HCT116 (cell line): Measurements from ENCODE around the gene SIAE. TPM values are rescaled to one million over a fixed set of nuclear protein-coding genes. Genes with fewer than 3 reads are reported as not detected.

ENCODE experiments used
- ATAC-seq: fragments of 200-7000 bp; cut with Tn5 transposase; 2 replicates; pipeline ENCODE4 v1.9.1; 2020; ENCODE audit warnings: mild to moderate bottlenecking, moderate library complexity
- BruUV-seq: library from RNA; stranded (reverse); fragments of 400-500 nt; replicated peaks from 2 replicates; lab custom pipeline; 2021; lab: Mats Ljungman, UMichigan
- CTCF ChIA-PET: fragments of 300-600 bp; sonication (Branson Sonifier 250); formaldehyde crosslinking; loops from one replicate; lab custom pipeline; 2021; ENCODE audit warnings: antibody characterized with exemption; lab: Charles Lee
- POLR2A ChIA-PET: fragments of 300-600, 350-600 bp; sonication (Branson Sonifier 250); formaldehyde crosslinking; loops from one replicate; lab custom pipeline; 2021; ENCODE audit warnings: antibody characterized with exemption; lab: Charles Lee
- RAD21 ChIA-PET, 2 experiments: fragments of 300-600 bp; sonication (Branson Sonifier 250); formaldehyde crosslinking; loops; one replicate each; lab custom pipeline; 2023; ENCODE audit warnings: low total read pairs in 2 of 2; ENCODE audit not compliant: uncharacterized antibody in 2 of 2, unreplicated experiment in 2 of 2, low non-redundant PET in 1 of 2; lab: Charles Lee
- DNase-seq: peaks from one replicate; pipeline ENCODE4 v3.0.0-alpha.2; 2010; ENCODE audit warnings: low read depth, low spot score
- H2AFZ ChIP-seq: fragments of 200-600 bp; shearing (Covaris generic), sonication (generic); 2 replicates; pipeline ENCODE4 v1.6.1; 2017; ENCODE audit warnings: low read depth, mixed run types, mixed read lengths, antibody characterized with exemption, low read length; ENCODE audit not compliant: poor library complexity, severe bottlenecking
- H3K27ac ChIP-seq: 2 replicates; pipeline ENCODE4 v1.5.1; 2012; ENCODE audit warnings: low read depth, low read length
- H3K27me3 ChIP-seq: fragments of 200-600 bp; sonication (generic); 2 replicates; pipeline ENCODE4 v1.6.1; 2016; ENCODE audit warnings: mixed run types, low read length, mixed read lengths; ENCODE audit not compliant: insufficient read depth
- H3K36me3 ChIP-seq, 2 experiments: fragments of 200-500 bp in 1 of 2; fragments of 200-600 bp in 1 of 2; sonication (Bioruptor generic) in 1 of 2; sonication (generic) in 1 of 2; 2 replicates each; pipeline versions ENCODE4 v1.5.1 to v1.6.1; 2014 to 2016; ENCODE audit warnings: low read length in 2 of 2, inconsistent platforms in 1 of 2, mixed read lengths in 1 of 2, mixed run types in 1 of 2; ENCODE audit not compliant: insufficient read depth in 2 of 2, control insufficient read depth in 1 of 2
- H3K4me1 ChIP-seq, 2 experiments: fragments of 200-600 bp in 1 of 2; sonication (generic) in 1 of 2; 2 replicates each; pipeline versions ENCODE4 v1.5.1 to v1.6.1; 2012 to 2017; ENCODE audit warnings: low read length in 2 of 2, inconsistent platforms in 1 of 2, mild to moderate bottlenecking in 1 of 2, mixed read lengths in 1 of 2, mixed run types in 1 of 2, moderate library complexity in 1 of 2; ENCODE audit not compliant: insufficient read depth in 2 of 2, control insufficient read depth in 1 of 2
- H3K4me2 ChIP-seq: fragments of 200-600 bp; sonication (generic); 2 replicates; pipeline ENCODE4 v1.6.1; 2017; ENCODE audit warnings: mixed run types, low read length, mixed read lengths
- H3K4me3 ChIP-seq, 2 experiments: fragments of 200-600 bp in 1 of 2; sonication (generic) in 1 of 2; replicated peaks in 1 of 2; 2 replicates each; pipeline ENCODE4 v1.5.1; 2011 to 2016; ENCODE audit warnings: low read length in 2 of 2, control low read depth in 1 of 2, low read depth in 1 of 2, mild to moderate bottlenecking in 1 of 2, mixed read lengths in 1 of 2, mixed run types in 1 of 2
- H3K79me2 ChIP-seq: fragments of 200-600 bp; sonication (generic); 2 replicates; pipeline ENCODE4 v1.6.1; 2017; ENCODE audit warnings: mild to moderate bottlenecking, mixed run types, low read length, moderate library complexity, mixed read lengths; ENCODE audit not compliant: insufficient read depth
- H3K9ac ChIP-seq: fragments of 200-600 bp; sonication (generic); 2 replicates; pipeline ENCODE4 v1.6.1; 2016; ENCODE audit warnings: low read length, mixed read lengths
- H3K9me2 ChIP-seq: fragments of 200-600 bp; sonication (generic), shearing (Covaris generic); 2 replicates; pipeline ENCODE4 v1.6.1; 2017; ENCODE audit warnings: mixed run types, mild to moderate bottlenecking, moderate library complexity; ENCODE audit not compliant: insufficient read depth
- H3K9me3 ChIP-seq, 2 experiments: fragments of 200-500 bp in 1 of 2; fragments of 200-600 bp in 1 of 2; sonication (Bioruptor generic) in 1 of 2; sonication (generic) in 1 of 2; 2 replicates each; pipeline ENCODE4 v1.6.1; 2014 to 2017; ENCODE audit warnings: low read length in 2 of 2, mixed read lengths in 2 of 2, inconsistent platforms in 1 of 2, low read depth in 1 of 2, mild to moderate bottlenecking in 1 of 2, mixed run types in 1 of 2, moderate library complexity in 1 of 2; ENCODE audit not compliant: control insufficient read depth in 1 of 2, insufficient read depth in 1 of 2
- H4K20me1 ChIP-seq: fragments of 200-600 bp; sonication (generic), shearing (Covaris generic); 2 replicates; pipeline ENCODE4 v1.6.1; 2017; ENCODE audit warnings: mixed run types, mild to moderate bottlenecking, moderate library complexity; ENCODE audit not compliant: insufficient read depth
- EZH2 ChIP-seq: fragments of 200-600 bp; sonication (generic); IDR thresholded peaks from 2 replicates; pipeline ENCODE4 v1.6.1; 2017; ENCODE audit warnings: antibody characterized with exemption, mixed run types
- JUND ChIP-seq: IDR thresholded peaks from 2 replicates; pipeline ENCODE4 v1.6.1; 2012
- POLR2A ChIP-seq: IDR thresholded peaks from 2 replicates; pipeline ENCODE4 v1.7.0; 2011; ENCODE audit warnings: borderline replicate concordance; ENCODE audit not compliant: insufficient read depth, insufficient read length; ENCODE audit errors: extremely low read depth
- RAD21 ChIP-seq: IDR thresholded peaks from 2 replicates; pipeline ENCODE4 v1.6.1; 2012; ENCODE audit warnings: low read depth, mild to moderate bottlenecking
- SRF ChIP-seq: IDR thresholded peaks from 2 replicates; pipeline ENCODE4 v1.6.1; 2012; ENCODE audit warnings: low read depth
- YY1 ChIP-seq: IDR thresholded peaks from 2 replicates; pipeline ENCODE4 v1.6.1; 2011; ENCODE audit warnings: low read length, low read depth, moderate library complexity, mild to moderate bottlenecking; ENCODE audit not compliant: insufficient replicate concordance; ENCODE audit errors: extremely low read depth
- intact Hi-C: fragments of 100-400 bp; cut with micrococcal nuclease; formaldehyde crosslinking; loops from 2 replicates; pipeline ENCODE4 v1.10.0; 2022
- total RNA-seq: library from RNA; stranded (reverse); gene quantifications from one replicate; pipeline ENCODE4 v1.2.1, GENCODE V29; 2021; ENCODE audit not compliant: unreplicated experiment
- TF ChIP-seq, protein P1 (sequence below): IDR thresholded peaks from 2 replicates; pipeline ENCODE4 v1.6.1; 2012
- TF ChIP-seq, protein P2 (sequence below), 3 experiments: fragments of 200-600 bp in 1 of 3; sonication (generic) in 1 of 3; IDR thresholded peaks in 2 of 3; conservative IDR thresholded peaks in 1 of 3; 2 replicates each; pipeline ENCODE4 v1.5.1; 2012 to 2017; ENCODE audit warnings: low read depth in 2 of 3, low read length in 2 of 3, antibody characterized with exemption in 1 of 3, borderline replicate concordance in 1 of 3, control low read depth in 1 of 3, mild to moderate bottlenecking in 1 of 3, mixed read lengths in 1 of 3, mixed run types in 1 of 3, moderate library complexity in 1 of 3; ENCODE audit not compliant: insufficient read depth in 1 of 3
- TF ChIP-seq, protein P3 (sequence below): IDR thresholded peaks from 2 replicates; pipeline ENCODE4 v1.6.1; 2011; ENCODE audit warnings: mild to moderate bottlenecking, low read length, moderate library complexity; ENCODE audit not compliant: insufficient replicate concordance; ENCODE audit errors: extremely low read depth

Gene SIAE
- total RNA-seq, 1 experiment from 2014 or later, result 39.2 TPM

DNA sequence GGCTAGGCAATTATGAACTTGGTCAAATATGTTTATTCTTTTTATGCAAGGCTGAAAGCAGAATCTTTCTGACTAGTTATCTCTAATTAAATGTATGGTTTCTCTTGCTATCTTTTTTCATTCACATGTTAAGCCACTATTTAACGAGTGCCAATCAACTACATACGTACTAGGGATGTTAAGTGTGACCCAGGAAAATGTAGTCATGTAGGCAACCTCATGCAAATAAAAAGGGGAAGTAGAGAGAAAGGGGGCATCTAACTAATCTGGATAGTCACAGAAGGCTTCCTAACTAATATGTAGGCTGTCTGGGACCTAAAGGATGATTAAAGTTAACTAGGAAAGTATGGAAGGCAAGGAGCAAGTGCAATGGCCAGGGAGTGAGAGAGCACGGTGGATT is 27.4 kb downstream of the SIAE start:
- H4K20me1 ChIP-seq, result no peaks in the 10 kb centered on the region
- H3K4me2 ChIP-seq, result no peak overlapping the region
- peaks cover 0 to 7% of the 10 kb centered on the region in 2 experiments; a peak in 2 of 4 replicates for H3K4me1 ChIP-seq
- intact Hi-C loops, result no loop called here
- H3K9ac ChIP-seq, result no peak overlapping the region
- H2AFZ ChIP-seq, result no peak overlapping the region
- no peak overlapping the region for H3K4me3 ChIP-seq
- ChIA-PET RAD21 (no interaction called here), CTCF (interaction anchor here (0.8 kb wide), 1 partner anchor 13 kb away, joined by 3 read pairs; no protein-coding TSS in a partner anchor), POLR2A (no interaction called here)
- no peaks in the 10 kb centered on the region for H3K27me3 ChIP-seq
- BruUV-seq, result no TSS peak
- no peaks in the 10 kb centered on the region for H3K36me3 ChIP-seq
- TF ChIP-seq POLR2A, result no peak
- no peak for TF ChIP-seq EZH2
- TF ChIP-seq RAD21, result no peak
- TF ChIP-seq, protein P1, sequence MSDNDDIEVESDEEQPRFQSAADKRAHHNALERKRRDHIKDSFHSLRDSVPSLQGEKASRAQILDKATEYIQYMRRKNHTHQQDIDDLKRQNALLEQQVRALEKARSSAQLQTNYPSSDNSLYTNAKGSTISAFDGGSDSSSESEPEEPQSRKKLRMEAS, result no peak
- TF ChIP-seq, protein P2, sequence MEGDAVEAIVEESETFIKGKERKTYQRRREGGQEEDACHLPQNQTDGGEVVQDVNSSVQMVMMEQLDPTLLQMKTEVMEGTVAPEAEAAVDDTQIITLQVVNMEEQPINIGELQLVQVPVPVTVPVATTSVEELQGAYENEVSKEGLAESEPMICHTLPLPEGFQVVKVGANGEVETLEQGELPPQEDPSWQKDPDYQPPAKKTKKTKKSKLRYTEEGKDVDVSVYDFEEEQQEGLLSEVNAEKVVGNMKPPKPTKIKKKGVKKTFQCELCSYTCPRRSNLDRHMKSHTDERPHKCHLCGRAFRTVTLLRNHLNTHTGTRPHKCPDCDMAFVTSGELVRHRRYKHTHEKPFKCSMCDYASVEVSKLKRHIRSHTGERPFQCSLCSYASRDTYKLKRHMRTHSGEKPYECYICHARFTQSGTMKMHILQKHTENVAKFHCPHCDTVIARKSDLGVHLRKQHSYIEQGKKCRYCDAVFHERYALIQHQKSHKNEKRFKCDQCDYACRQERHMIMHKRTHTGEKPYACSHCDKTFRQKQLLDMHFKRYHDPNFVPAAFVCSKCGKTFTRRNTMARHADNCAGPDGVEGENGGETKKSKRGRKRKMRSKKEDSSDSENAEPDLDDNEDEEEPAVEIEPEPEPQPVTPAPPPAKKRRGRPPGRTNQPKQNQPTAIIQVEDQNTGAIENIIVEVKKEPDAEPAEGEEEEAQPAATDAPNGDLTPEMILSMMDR (IDR thresholded peaks at IDR 0.05 in 2 of 3, conservative IDR thresholded peaks at IDR 0.05 in 1 of 3; ENCODE audit: borderline replicate concordance in 1 of 3, insufficient read depth in 1 of 3, low read depth in 2 of 3, low read length in 2 of 3), result no peak
- TF ChIP-seq YY1, result no peak
- no peak for TF ChIP-seq JUND
- no peak for TF ChIP-seq SRF
- TF ChIP-seq, protein P3, sequence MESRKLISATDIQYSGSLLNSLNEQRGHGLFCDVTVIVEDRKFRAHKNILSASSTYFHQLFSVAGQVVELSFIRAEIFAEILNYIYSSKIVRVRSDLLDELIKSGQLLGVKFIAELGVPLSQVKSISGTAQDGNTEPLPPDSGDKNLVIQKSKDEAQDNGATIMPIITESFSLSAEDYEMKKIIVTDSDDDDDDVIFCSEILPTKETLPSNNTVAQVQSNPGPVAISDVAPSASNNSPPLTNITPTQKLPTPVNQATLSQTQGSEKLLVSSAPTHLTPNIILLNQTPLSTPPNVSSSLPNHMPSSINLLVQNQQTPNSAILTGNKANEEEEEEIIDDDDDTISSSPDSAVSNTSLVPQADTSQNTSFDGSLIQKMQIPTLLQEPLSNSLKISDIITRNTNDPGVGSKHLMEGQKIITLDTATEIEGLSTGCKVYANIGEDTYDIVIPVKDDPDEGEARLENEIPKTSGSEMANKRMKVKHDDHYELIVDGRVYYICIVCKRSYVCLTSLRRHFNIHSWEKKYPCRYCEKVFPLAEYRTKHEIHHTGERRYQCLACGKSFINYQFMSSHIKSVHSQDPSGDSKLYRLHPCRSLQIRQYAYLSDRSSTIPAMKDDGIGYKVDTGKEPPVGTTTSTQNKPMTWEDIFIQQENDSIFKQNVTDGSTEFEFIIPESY, result no peak
- no peak for ATAC-seq
- H3K9me2 ChIP-seq, result no peaks in the 10 kb centered on the region
- 0 out of 4 replicates have a peak, but pooled peaks cover 0 to under 1% of the 10 kb centered on the region in 2 experiments for H3K9me3 ChIP-seq
- H3K27ac ChIP-seq, result no peak overlapping the region
- no peak for DNase-seq
- H3K79me2 ChIP-seq, result no peaks in the 10 kb centered on the region
